ENCODE measurements around the gene BEGAIN. TPM values are rescaled to one million over a fixed set of nuclear protein-coding genes. Genes with fewer than 3 reads are reported as not detected.

Gene BEGAIN
- total and polyA plus RNA-seq, 2 donors (not counting 1 experiment from before 2014, with no cell fraction given): under 0.01 to 0.17 TPM

DNA sequence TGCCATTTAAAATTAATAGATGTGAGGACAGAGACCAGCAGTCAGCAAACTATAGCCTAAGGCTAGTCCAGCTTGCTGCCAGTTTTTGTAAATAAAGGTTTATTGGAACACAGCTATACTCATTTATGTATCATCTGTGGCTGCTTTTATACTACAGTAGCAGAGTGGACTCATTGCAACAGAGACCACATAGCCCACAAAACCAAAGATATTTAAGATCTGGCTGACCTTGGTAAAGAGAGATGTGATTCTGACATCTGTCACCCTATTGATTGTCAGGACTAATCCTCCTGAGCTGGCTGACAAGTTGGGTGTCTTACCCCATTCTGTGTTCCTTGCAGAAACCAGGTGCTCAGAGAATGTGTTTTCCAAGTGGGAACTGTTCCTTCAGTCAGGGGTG is 99.9 kb downstream of the BEGAIN start:
- no peak for TF ChIP-seq EZH2 (IDR thresholded peaks at IDR 0.05; ENCODE audit: low read length, missing control alignments)
- TF ChIP-seq, protein P1, sequence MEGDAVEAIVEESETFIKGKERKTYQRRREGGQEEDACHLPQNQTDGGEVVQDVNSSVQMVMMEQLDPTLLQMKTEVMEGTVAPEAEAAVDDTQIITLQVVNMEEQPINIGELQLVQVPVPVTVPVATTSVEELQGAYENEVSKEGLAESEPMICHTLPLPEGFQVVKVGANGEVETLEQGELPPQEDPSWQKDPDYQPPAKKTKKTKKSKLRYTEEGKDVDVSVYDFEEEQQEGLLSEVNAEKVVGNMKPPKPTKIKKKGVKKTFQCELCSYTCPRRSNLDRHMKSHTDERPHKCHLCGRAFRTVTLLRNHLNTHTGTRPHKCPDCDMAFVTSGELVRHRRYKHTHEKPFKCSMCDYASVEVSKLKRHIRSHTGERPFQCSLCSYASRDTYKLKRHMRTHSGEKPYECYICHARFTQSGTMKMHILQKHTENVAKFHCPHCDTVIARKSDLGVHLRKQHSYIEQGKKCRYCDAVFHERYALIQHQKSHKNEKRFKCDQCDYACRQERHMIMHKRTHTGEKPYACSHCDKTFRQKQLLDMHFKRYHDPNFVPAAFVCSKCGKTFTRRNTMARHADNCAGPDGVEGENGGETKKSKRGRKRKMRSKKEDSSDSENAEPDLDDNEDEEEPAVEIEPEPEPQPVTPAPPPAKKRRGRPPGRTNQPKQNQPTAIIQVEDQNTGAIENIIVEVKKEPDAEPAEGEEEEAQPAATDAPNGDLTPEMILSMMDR (conservative IDR thresholded peaks at IDR 0.05 in 1 of 2, IDR thresholded peaks at IDR 0.05 in 1 of 2; ENCODE audit: low read depth in 1 of 2, low read length in 2 of 2): no peak
- no peak overlapping the region for H3K27ac ChIP-seq (ENCODE audit: insufficient read depth, low read length)

More for the DNA sequence above, 99.9 kb downstream of the BEGAIN start:
- Histone ChIP-seq H3K4me1 (ENCODE audit: control insufficient read depth, extremely low read depth, insufficient read depth, low read length) (no peaks in the 10 kb centered on the region), H3K4me3 (replicated peaks in 1 of 4; ENCODE audit: control extremely low read depth in 1 of 4, insufficient read depth in 1 of 4, low read depth in 3 of 4, low read length in 4 of 4) (no peak overlapping the region), H3K9ac (ENCODE audit: insufficient read depth, low read length) (no peak overlapping the region), H3K9me3 (ENCODE audit: control insufficient read depth, insufficient read depth, low read depth, low read length) (no peaks in the 10 kb centered on the region), H3K27me3 (ENCODE audit: control insufficient read depth, insufficient read depth, low read length) (no peaks in the 10 kb centered on the region), H2AFZ (ENCODE audit: low read length) (no peak overlapping the region), H3K36me3 (ENCODE audit: control insufficient read depth, insufficient read depth, low read length) (no peaks in the 10 kb centered on the region), H4K20me1 (ENCODE audit: control insufficient read depth, extremely low read depth, insufficient read depth, low read length) (no peaks in the 10 kb centered on the region), H3K4me2 (ENCODE audit: extremely low read depth, insufficient read depth, low read length) (no peak overlapping the region), H3K79me2 (ENCODE audit: control insufficient read depth, insufficient read depth, low read length) (no peaks in the 10 kb centered on the region)
- DNase-seq (ENCODE audit: low read depth in 2 of 2): no peak

Other genes with a start within 250 kb of the BEGAIN start
- gene WDR25, start 210.9 kb downstream of the BEGAIN start, total RNA-seq: 15.4 and 20.3 TPM in 2 replicates
- gene WDR25, start 210.9 kb downstream of the BEGAIN start, polyA plus RNA-seq: 10.1 and 21.2 TPM in 2 replicates
- not detected in 2 replicates for gene DLK1, start 139.5 kb upstream of the BEGAIN start, total RNA-seq
- gene DLK1, start 139.5 kb upstream of the BEGAIN start, polyA plus RNA-seq: not detected in 2 replicates
- 95.0 and 182 TPM in 2 replicates for gene MEG3, start 238.7 kb upstream of the BEGAIN start, total RNA-seq
- 58.0 and 104 TPM in 2 replicates for gene MEG3, start 238.7 kb upstream of the BEGAIN start, polyA plus RNA-seq